Pancreas (tissue), 10 donors: Measurements from ENCODE around the gene MRPL4. TPM values are rescaled to one million over a fixed set of nuclear protein-coding genes. Genes with fewer than 3 reads are reported as not detected.
A peak's percentile ranks its signal among the peaks of the same experiment; 100 is the strongest.

Experiments
- ATAC-seq, 4 donors: fragments of 200-7000 bp; cut with Tn5 transposase; one replicate each; pipeline versions ENCODE4 v1.8.0 to v1.9.1; 2020; ENCODE audit warnings: mild to moderate bottlenecking in 4 of 4, moderate library complexity in 4 of 4
- DNase-seq, 6 donors: peaks; one replicate each; pipeline ENCODE4 v3.0.0-alpha.2; 2020
- FAIRE-seq: peaks from 2 replicates; lab custom pipeline; 2012; peaks lifted over from hg19 to GRCh38; lab: Jason Lieb, UNC
- H3K27ac ChIP-seq, 4 donors: fragments of 200-600 bp; sonication (generic); 1 replicate in 3 of 4; 2 replicates in 1 of 4; pipeline versions ENCODE4 v1.5.0 to v1.8.0; 2020
- H3K27me3 ChIP-seq, 4 donors: fragments of 200-600 bp; one replicate each; pipeline ENCODE4 v1.8.0; 2021
- H3K36me3 ChIP-seq, 3 donors: fragments of 200-600 bp; sonication (generic) in 1 of 3; one replicate each; pipeline versions ENCODE4 v1.5.0 to v1.8.0; 2020 to 2021
- H3K4me1 ChIP-seq, 3 donors: fragments of 200-600 bp; one replicate each; pipeline ENCODE4 v1.8.0; 2021
- H3K4me3 ChIP-seq, 4 donors: fragments of 200-600 bp; sonication (generic) in 2 of 4; one replicate each; pipeline versions ENCODE4 v1.5.0 to v1.8.0; 2020 to 2021
- H3K9me3 ChIP-seq, 4 donors: fragments of 200-600 bp; one replicate each; pipeline ENCODE4 v1.8.0; 2021
- CTCF ChIP-seq, 4 donors: fragments of 200-600 bp; sonication (generic) in 3 of 4; IDR thresholded peaks; one replicate each; pipeline versions ENCODE4 v1.5.0 to v1.8.0; 2021; ENCODE audit warnings: antibody characterized with exemption in 4 of 4
- WGBS, 2 donors: extraction: QIAGEN DNeasy Blood & Tissue Kit; methylation state at CpG; one replicate each; pipeline ENCODE4 v1.1.7; 2013; 5-methylcytosine and 5-hydroxymethylcytosine counted together
- intact Hi-C, 3 donors: fragments of 100-400 bp; cut with DNase I; formaldehyde crosslinking; loops; one replicate each; pipeline versions ENCODE4 v1.11.1 to v1.14.2; 2022
- polyA plus RNA-seq, 2 donors: library from polyadenylated mRNA; stranded (reverse); fragments of 200-250 nt; gene quantifications; one replicate each; pipeline ENCODE4 v1.2.3, GENCODE V29; 2013
- total RNA-seq, 6 donors: library from RNA; stranded (reverse); fragmentation: NEBNext Ultra II Directional in 4 of 6; extraction: Animal tissue kit (Norgen Biotek cat#: 25700) in 4 of 6; gene quantifications; one replicate each; pipeline versions ENCODE4 v1.2.1 to v1.2.4, GENCODE V29; 2021 to 2023
- donor health status: healthy with polysubstance abuse.
- donor health status: DM: no; HTN: no; CAD: no; lungs with moderate emphysema.
- donor health status: DM: no; HTN: no; CAD: no.
- donor health status: control.
- donor health status: control.
- donor health status: Bipolar disorder and iron deficiency.
- donor health status: DM: yes; HTN: yes; CAD: no.
- donor health status: DM: no; HTN: no; CAD: no.
- donor health status: DM: no; HTN: no; CAD: no.
- donor health status: DM: yes; HTN: yes; CAD: no.

MRPL4 gene
- total and polyA plus RNA-seq, 8 donors, result 9.9 to 34.4 (median 16.3) TPM

- no peaks in the 10 kb centered on the region for H3K9me3 ChIP-seq
- no peak overlapping the region for H3K27ac ChIP-seq
- TF ChIP-seq CTCF (IDR thresholded peaks at IDR 0.05), result no peak
- H3K36me3 ChIP-seq, result no peaks in the 10 kb centered on the region
- intact Hi-C loops, result no loop called here
- ATAC-seq (no peak), FAIRE-seq (no peak), DNase-seq (no peak)
- 4 to 9% methylated on average over 25 of the region's 25 CpGs for WGBS, 2 donors
- H3K4me3 ChIP-seq, result no peak overlapping the region
- H3K4me1 ChIP-seq, result peaks cover 11 to 19% (median 17%) of the 10 kb centered on the region in 3 donors
- peaks cover 0 to 38% (median 5%) of the 10 kb centered on the region in 4 donors for H3K27me3 ChIP-seq
Observed at GRCh38 chr19:10294368-10294697, 42.3 kb downstream of the MRPL4 start.

- no peak for TF ChIP-seq CTCF (IDR thresholded peaks at IDR 0.05)
- intact Hi-C loops, result no loop called here
- DNase-seq (peak in 1 of 6 donors; percentile 66), ATAC-seq (peak in 3 of 4 donors; percentile 22 to 46 (median 26)), FAIRE-seq (no peak)
- Histone ChIP-seq H3K27me3 (peaks cover 0 to 33% (median 5%) of the 10 kb centered on the region in 4 donors), H3K36me3 (no peaks in the 10 kb centered on the region), H3K4me3 (peak overlapping the region in 1 of 4 donors; percentile 39), H3K27ac (no peak overlapping the region), H3K4me1 (peaks cover 11 to 17% (median 12%) of the 10 kb centered on the region in 3 donors), H3K9me3 (no peaks in the 10 kb centered on the region)
- 1 to 2% methylated on average over 47 to 48 of the region's 48 CpGs for WGBS, 2 donors
Observed at GRCh38 chr19:10295305-10295846, 43.4 kb downstream of the MRPL4 start.

GRCh38 chr19:10295847-10296591 lies 44.0 kb downstream of the MRPL4 start:
- H3K9me3 ChIP-seq, result no peaks in the 10 kb centered on the region
- ATAC-seq, result no peak
- peak overlapping the region in 1 of 4 donors; percentile 39 for H3K4me3 ChIP-seq
- no peaks in the 10 kb centered on the region for H3K36me3 ChIP-seq
- intact Hi-C loops, result no loop called here
- TF ChIP-seq CTCF (IDR thresholded peaks at IDR 0.05), result no peak
- 9 to 10% methylated on average over 56 to 58 of the region's 58 CpGs for WGBS, 2 donors
- DNase-seq, result no peak
- H3K27ac ChIP-seq, result no peak overlapping the region
- peaks cover 0 to 31% (median 5%) of the 10 kb centered on the region in 4 donors for H3K27me3 ChIP-seq
- H3K4me1 ChIP-seq, result peaks cover 11 to 13% (median 12%) of the 10 kb centered on the region in 3 donors
- no peak for FAIRE-seq

- DNase-seq (peak in 1 of 6 donors; percentile 23), FAIRE-seq (no peak), ATAC-seq (peak in 2 of 4 donors; percentile 19 to 38)
- H3K4me3 ChIP-seq, result no peak overlapping the region
- H3K4me1 ChIP-seq, result peaks cover 0 to 8% (median 7%) of the 10 kb centered on the region in 3 donors
- H3K36me3 ChIP-seq, result no peaks in the 10 kb centered on the region
- no peak for TF ChIP-seq CTCF (IDR thresholded peaks at IDR 0.05)
- no peaks in the 10 kb centered on the region for H3K9me3 ChIP-seq
- WGBS, 2 donors, result 34 to 45% methylated on average over 14 of the region's 14 CpGs
- intact Hi-C loops, result no loop called here
- H3K27me3 ChIP-seq, result peaks cover 0 to 6% (median 0%) of the 10 kb centered on the region in 4 donors
- no peak overlapping the region for H3K27ac ChIP-seq
Observed at GRCh38 chr19:10299545-10300458, 47.8 kb downstream of the MRPL4 start.
